ENCODE data around the gene TMA7B. TPM values are rescaled to one million over a fixed set of nuclear protein-coding genes. Genes with fewer than 3 reads are reported as not detected.
A peak's percentile ranks its signal among the peaks of the same experiment; 100 is the strongest.

Gene TMA7B
- total RNA-seq = under 1 TPM in 1 of 6 experiments, not detected in 5; 0.20 TPM
- long read RNA-seq = 0 reads

DNA sequence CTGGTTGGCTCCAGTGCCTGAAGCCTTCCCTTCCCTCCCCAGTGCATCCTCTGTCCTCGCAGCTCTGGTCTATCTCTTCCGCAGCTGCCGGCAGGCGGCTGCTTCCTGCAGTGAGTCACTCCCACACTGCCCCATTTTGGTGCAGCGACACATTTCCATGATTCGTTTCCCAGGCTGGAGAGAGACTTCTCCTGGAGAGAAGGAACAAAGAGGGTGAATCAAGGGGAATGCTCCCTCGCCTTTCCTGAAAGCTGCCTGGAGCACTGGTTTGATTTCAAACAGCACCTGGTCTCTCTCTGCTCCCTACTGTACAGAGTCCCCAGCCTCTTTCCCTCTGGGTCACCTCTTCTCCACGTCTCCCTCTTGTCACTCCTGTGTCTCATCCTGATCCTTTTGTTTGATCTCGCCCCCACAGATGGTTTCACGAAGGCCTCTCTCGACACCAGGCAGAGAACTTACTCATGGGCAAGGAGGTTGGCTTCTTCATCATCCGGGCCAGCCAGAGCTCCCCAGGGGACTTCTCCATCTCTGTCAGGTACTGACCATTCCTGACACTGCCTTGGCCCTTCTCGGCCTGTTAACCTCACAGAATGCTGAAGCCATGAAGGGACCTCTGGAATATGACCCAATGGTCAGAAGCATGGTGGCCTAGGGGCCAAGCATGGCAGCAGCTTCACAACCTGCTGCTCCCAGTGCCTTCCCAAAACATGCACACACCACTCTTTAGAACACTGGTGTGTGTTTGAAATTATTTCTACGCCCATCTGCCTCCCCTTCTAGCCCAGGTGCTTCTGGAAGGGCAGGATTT lies at the start of gene TMA7B:
TMA7B (plus strand) TSS at position 758 of the 808 bp plus-strand sequence. CDS start 3,978 bp downstream, outside the sequence.
- intact Hi-C loops (cut with DNase I) = no loop called here
- Histone ChIP-seq H3K4me1 (no peaks in the 10 kb centered on the region), H3K27me3 (no peaks in the 10 kb centered on the region), H3K4me3 (no peak within 1 kb of the TSS), H3K27ac (no peak within 1 kb of the TSS), H3K36me3 (no peaks in the 10 kb centered on the region), H3K9me3 (no peaks in the 10 kb centered on the region)
- DNase-seq (no peak), ATAC-seq (peak in 3 of 4 donors; percentile 22 to 57 (median 54))
- 50% methylated on average over 11 of the region's 14 CpGs for WGBS (ENCODE audit: insufficient coverage, low coverage, low lambda C conversion rate, missing lambda C conversion rate)
- TF ChIP-seq, protein P1, sequence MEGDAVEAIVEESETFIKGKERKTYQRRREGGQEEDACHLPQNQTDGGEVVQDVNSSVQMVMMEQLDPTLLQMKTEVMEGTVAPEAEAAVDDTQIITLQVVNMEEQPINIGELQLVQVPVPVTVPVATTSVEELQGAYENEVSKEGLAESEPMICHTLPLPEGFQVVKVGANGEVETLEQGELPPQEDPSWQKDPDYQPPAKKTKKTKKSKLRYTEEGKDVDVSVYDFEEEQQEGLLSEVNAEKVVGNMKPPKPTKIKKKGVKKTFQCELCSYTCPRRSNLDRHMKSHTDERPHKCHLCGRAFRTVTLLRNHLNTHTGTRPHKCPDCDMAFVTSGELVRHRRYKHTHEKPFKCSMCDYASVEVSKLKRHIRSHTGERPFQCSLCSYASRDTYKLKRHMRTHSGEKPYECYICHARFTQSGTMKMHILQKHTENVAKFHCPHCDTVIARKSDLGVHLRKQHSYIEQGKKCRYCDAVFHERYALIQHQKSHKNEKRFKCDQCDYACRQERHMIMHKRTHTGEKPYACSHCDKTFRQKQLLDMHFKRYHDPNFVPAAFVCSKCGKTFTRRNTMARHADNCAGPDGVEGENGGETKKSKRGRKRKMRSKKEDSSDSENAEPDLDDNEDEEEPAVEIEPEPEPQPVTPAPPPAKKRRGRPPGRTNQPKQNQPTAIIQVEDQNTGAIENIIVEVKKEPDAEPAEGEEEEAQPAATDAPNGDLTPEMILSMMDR (IDR thresholded peaks at IDR 0.05) = peak in 1 of 4 donors; percentile 10
- TF ChIP-seq POLR2A (IDR thresholded peaks at IDR 0.05) = no peak

DNA sequence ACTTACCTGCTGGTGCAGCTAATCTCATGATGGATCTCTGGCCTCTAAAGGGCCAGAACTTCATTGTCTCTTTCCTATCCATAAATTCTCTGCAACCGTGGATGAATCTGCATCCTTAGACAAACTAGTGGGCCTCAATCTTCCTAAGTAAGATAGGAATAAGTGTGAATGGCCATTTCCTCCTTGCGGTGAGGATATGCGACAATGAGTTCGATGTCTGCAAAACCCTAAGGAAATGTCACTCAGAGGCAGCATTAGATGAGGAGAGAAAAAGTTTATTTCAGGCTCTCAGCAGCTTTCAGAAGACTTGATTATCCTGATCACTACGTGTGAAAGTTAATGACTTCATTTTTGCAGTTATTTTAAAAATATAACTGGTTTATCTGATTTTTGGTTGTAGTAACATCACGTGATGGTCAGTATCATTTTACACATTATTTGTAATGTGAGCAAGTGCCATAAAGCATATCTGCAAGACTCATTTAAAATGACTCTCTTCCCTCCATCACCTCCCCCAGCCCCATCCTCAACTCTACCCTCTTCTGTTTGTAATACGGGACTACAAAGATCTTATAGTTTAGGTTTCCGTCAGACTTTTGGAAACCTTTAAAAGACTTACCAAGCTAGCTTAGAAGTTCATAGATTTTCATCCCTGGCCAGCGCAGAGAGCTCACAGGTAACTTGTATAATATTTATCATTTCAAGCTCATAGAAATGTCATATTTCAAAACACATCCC lies 49.2 kb upstream of the TMA7B start:
- no peaks in the 10 kb centered on the region for H3K9me3 ChIP-seq
- intact Hi-C loops (cut with DNase I) = no loop called here
- no peaks in the 10 kb centered on the region for H3K27me3 ChIP-seq
- no peak overlapping the region for H3K27ac ChIP-seq
- no peaks in the 10 kb centered on the region for H3K4me1 ChIP-seq
- H3K4me3 ChIP-seq = no peak overlapping the region
- WGBS (ENCODE audit: insufficient coverage, low coverage, low lambda C conversion rate, missing lambda C conversion rate) = 56% methylated on average over 9 of the region's 9 CpGs
- TF ChIP-seq POLR2A (IDR thresholded peaks at IDR 0.05) = no peak
- TF ChIP-seq, protein P1 (IDR thresholded peaks at IDR 0.05) = no peak
- ATAC-seq (no peak), DNase-seq (no peak)
- no peaks in the 10 kb centered on the region for H3K36me3 ChIP-seq

DNA sequence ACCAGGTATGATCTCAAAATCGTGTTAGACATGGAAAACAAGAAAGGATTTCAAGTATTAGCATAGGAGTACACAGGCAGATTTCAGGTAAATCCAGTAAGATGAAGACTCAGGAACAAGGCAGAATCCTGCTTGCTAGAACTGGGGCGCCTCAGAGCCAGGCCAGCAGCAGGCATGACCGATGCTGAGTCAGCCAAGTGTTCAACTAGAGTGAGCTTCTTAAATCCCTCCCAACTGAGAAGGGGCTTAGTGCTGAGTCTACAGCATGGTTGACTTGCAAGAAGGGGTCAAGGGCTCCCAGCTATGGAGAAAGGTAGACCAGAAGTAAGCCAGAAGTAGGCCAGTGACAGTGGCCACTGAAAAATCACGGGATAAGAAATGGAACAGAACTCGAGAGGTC lies 46.9 kb upstream of the TMA7B start:
- Histone ChIP-seq H3K4me3 (no peak overlapping the region), H3K4me1 (no peaks in the 10 kb centered on the region), H3K36me3 (no peaks in the 10 kb centered on the region), H3K27ac (no peak overlapping the region), H3K27me3 (no peaks in the 10 kb centered on the region), H3K9me3 (no peaks in the 10 kb centered on the region)
- WGBS (ENCODE audit: insufficient coverage, low coverage, low lambda C conversion rate, missing lambda C conversion rate) = 55% methylated on average over 3 of the region's 5 CpGs
- TF ChIP-seq POLR2A (IDR thresholded peaks at IDR 0.05) = no peak
- TF ChIP-seq, protein P1 (IDR thresholded peaks at IDR 0.05) = no peak
- ATAC-seq (no peak), DNase-seq (no peak)
- intact Hi-C loops (cut with DNase I) = no loop called here

DNA sequence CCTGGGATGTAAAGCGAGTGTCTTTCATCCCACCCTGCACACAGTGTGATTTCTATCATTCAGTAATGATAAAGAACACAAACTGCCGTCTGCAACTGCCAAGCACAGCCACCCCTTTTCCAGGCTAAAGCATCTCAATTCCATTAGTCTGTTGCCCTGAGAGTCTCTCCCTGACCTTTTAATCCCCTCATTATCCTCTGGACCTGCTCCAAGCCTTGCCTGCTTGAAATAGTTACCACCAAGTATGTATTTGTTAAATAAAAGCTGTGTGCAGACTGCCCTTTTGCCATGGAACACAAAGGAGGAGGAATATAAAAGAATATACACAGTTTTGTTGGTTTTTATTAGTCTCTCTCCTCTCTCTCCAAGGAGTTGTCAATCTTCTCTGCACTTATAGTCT lies 46.3 kb upstream of the TMA7B start:
- intact Hi-C loops (cut with DNase I) = no loop called here
- H3K27me3 ChIP-seq = no peaks in the 10 kb centered on the region
- H3K27ac ChIP-seq = no peak overlapping the region
- TF ChIP-seq, protein P1 (IDR thresholded peaks at IDR 0.05) = no peak
- no peak for TF ChIP-seq POLR2A (IDR thresholded peaks at IDR 0.05)
- 51% methylated on average over 2 of the region's 2 CpGs for WGBS (ENCODE audit: insufficient coverage, low coverage, low lambda C conversion rate, missing lambda C conversion rate)
- no peak overlapping the region for H3K4me3 ChIP-seq
- no peaks in the 10 kb centered on the region for H3K36me3 ChIP-seq
- H3K4me1 ChIP-seq = no peaks in the 10 kb centered on the region
- DNase-seq (no peak), ATAC-seq (no peak)
- H3K9me3 ChIP-seq = no peaks in the 10 kb centered on the region
